Stimulated activated CD8-positive, alpha-beta memory T cell treated with anti-CD3 and anti-CD28 coated beads, Interleukin-4, amount 100 ng/mL, for 1 hour (primary cell): ENCODE results near the gene PREX1.

Experiments
- DNase-seq, 2 donors: peaks; one replicate each; pipeline ENCODE4 v3.0.0-alpha.2; 2020; ENCODE audit warnings: low read depth in 2 of 2, low spot score in 1 of 2

PREX1 gene

DNA sequence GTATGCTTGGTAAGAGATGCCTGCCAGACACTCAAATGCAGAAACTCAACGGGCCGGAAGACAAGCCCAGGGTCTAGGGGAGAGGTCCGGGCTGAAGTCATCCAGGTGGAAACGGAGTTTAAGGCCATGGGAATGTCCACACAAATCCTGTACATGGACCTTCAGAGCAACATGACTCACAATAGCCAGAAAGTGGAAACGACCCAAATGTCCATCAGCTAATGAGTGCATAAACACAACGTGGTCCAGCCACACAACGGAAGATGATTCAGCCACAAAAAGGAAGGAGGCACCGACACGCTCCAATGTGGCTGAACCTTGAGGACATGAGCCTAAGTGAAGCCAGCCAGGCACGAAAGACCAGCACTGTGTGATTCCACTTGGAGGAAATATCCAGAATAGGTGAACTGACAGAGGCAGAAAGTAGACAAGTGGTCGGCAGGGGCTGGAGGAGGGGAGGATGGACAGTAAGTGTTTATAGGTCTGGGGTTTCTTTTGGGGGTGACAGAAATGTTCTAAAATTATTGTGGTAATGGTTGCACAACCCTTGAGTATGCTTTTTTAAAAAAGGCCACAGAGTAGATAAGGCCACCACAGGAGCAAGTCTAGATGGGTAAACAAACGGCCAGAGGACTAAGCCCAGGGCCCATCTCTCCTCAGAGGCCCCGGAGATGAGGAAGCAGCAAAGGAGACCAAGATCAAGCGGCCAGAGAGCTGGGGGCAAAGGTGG is 105.6 kb downstream of the PREX1 start:
- no peak for DNase-seq

- no peak for DNase-seq
Observed at GRCh38 chr20:48721324-48722001, 106.3 kb downstream of the PREX1 start.

GRCh38 chr20:48720256-48720985 is 107.4 kb downstream of the PREX1 start:
- DNase-seq = no peak

DNA sequence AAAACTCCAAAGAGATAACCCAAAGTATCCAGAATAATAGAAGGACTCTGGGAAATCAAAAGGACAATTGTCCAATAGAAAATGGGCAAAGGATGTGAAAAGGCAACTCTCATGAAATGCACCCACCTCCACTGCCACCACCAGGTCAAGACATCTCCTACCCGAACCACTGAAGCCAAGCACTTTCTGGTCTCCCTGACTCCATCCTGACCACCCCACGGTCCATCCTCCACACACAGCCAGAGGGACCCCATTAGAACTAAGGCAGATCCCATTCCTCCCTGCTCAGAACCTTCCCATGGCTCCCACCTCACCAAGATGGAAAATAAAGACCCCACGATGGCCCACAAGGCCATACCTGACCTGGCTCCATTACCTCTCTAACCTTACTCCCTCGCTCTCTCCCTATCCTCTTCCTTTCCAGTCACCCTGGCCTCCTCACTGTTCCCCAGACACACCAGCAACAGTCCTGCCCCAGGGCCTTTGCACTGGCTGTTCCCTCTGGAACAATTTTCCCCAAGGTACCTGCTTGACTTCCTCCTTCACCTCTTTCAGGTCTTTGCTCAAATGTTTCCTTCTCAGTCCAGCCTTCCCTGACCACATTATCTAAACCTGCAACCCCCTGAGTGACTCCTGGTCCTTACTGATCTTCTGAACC is 108.1 kb downstream of the PREX1 start:
- no peak for DNase-seq

DNA sequence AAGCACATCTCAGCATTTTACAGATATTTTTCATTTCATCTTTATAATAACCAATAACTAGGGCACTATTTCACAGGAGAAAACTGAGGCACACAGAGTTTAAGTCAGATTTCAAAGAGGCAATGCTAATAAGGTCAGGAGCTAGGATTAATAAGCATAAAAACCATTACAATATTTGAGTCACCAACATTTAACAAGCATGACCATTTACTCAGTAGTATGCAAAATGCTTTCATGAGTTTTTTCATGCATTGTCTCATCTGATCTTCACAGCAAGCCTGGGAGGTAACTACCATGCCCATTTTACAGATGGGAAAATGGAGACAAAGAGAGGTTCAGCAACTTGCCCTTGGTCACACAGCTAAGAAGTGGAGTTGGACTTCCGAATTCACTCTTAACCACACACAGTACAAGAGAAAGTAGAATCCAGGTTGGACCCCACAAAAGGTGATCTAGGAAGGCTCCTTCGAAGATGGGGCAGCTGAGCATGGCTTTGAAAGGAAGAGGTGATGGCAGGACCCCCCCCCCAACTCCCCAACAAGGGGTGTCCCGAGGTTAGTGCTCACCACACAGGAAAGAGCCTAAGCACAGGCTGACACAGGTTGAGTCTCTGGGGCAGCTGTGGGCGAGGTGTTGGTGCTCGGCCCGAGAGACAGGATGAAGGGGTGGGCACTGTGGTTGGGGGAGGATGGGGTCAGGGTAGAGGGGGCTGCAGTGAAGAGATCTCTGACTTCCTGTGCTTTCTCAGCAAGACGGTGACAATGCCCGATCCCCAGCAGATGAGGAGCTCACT is 108.8 kb downstream of the PREX1 start:
- DNase-seq = no peak

DNA sequence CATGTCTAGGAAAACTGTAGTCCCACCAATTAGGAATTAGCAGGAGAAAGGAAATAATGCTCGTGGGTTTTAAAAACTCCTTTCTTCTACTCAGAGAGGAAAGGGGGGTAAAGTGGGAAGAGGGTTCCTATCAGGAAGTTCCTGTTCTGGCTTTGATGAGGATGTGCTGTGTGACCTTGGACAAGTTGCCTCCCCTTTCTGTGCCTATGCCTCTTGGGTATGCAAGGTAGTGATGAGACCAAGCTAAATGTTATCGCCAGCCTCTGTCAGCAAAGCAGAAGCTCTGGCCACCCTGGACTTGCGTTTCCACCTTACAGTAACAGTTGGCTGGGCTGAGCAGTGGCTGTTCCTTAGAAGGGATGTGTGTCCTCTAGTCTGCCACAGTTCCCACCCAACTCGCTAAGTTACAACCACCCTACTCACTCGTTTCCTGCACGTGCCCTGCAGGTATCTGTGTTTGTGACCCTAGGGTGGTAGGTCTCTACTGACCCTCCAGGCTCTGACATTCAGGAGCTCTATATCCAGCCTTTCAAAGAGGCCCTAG is 110.0 kb downstream of the PREX1 start:
- no peak for DNase-seq

DNA sequence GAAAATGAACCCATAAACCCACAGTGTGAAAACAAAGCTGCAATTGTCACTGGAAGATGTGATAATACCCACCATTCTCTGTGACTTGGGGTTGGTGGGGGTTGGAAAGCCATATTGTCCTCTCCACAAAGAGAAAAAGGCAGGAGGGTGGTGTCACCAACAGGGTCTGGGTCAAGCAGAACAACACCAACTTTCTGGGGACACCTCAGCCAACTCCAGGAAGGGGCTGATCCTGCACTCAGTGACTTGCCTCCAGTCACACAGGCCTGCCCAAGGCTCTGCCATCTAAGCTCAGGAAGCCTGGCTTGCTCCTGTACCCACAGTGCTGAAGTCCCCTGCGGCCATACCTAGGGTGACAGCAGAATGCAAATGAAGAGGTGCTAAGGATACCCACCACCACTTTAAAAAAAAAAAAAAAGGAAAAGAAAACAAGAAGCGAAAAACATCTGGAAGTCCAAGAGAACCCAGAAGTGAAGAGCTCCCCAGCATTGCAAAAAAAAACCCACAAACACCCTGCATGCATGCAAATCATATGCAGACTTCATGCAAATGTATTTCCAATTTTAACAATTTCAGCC is 110.6 kb downstream of the PREX1 start:
- no peak for DNase-seq

GRCh38 chr20:48716541-48716940 is 111.3 kb downstream of the PREX1 start:
- DNase-seq = no peak

GRCh38 chr20:48716086-48716485 is 111.7 kb downstream of the PREX1 start:
- DNase-seq = peak in 1 of 2 donors; percentile 29

- no peak for DNase-seq
Observed at GRCh38 chr20:48714764-48715163, 113.0 kb downstream of the PREX1 start.

- DNase-seq = no peak
Observed at GRCh38 chr20:48711696-48712464, 115.9 kb downstream of the PREX1 start.

- no peak for DNase-seq
Observed at GRCh38 chr20:48711044-48711428, 116.8 kb downstream of the PREX1 start.

- DNase-seq = no peak
Observed at GRCh38 chr20:48710341-48711043, 117.3 kb downstream of the PREX1 start.

- no peak for DNase-seq
Observed at GRCh38 chr20:48709744-48710143, 118.1 kb downstream of the PREX1 start.

GRCh38 chr20:48709058-48709691 is 118.6 kb downstream of the PREX1 start:
- no peak for DNase-seq

DNA sequence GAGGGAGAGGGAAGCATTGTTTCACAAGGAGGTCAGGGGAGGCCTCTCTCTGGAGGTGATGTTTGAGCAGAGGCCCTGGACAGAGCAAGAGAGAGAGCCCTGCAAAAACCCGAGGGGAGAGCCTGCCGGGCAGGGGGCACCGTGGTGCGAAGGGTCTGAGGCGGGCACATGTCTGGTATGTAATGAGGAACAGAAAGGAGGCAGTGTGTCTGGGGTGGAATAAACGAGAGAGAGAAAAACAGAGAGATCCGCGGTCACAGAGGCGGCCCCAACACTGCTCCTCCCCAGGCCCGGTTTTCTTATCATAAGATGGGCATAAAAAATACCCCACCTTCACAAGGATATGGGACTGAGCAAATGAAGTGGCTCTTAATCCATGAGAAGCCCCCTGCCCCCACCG is 119.2 kb downstream of the PREX1 start:
- DNase-seq = no peak

- DNase-seq = no peak
Observed at GRCh38 chr20:48708116-48708515, 119.7 kb downstream of the PREX1 start.

- DNase-seq = no peak
Observed at GRCh38 chr20:48706710-48707365, 121.0 kb downstream of the PREX1 start.
